ENCODE data around the gene RARS1.

RARS1 gene

DNA sequence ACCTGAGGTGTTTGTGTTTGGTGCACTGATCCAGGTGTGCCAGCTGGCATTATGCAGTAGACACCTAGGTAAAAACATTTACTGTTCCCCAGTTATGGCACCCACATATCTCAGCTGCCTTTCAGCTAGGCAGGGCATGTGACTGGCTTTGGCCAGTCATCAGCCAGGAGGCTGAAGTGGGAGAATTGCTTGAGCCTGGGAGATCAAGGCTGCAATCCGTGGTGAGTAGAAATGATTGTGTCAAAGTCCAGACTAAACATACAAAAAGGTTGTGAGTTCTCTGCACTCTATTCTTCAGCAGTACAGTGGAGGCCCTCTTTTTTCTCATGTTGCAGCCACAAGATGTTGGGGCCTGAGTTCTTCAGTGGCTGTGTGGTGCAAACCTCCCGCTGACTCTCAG lies 39.6 kb downstream of the RARS1 start:
- TF ChIP-seq, protein P1, sequence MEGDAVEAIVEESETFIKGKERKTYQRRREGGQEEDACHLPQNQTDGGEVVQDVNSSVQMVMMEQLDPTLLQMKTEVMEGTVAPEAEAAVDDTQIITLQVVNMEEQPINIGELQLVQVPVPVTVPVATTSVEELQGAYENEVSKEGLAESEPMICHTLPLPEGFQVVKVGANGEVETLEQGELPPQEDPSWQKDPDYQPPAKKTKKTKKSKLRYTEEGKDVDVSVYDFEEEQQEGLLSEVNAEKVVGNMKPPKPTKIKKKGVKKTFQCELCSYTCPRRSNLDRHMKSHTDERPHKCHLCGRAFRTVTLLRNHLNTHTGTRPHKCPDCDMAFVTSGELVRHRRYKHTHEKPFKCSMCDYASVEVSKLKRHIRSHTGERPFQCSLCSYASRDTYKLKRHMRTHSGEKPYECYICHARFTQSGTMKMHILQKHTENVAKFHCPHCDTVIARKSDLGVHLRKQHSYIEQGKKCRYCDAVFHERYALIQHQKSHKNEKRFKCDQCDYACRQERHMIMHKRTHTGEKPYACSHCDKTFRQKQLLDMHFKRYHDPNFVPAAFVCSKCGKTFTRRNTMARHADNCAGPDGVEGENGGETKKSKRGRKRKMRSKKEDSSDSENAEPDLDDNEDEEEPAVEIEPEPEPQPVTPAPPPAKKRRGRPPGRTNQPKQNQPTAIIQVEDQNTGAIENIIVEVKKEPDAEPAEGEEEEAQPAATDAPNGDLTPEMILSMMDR (IDR thresholded peaks at IDR 0.05; ENCODE audit: low read depth, low read length, poor library complexity, severe bottlenecking), result no peak
- TF ChIP-seq EZH2phosphoT487 (IDR thresholded peaks at IDR 0.05; ENCODE audit: borderline replicate concordance, low read length), result no peak
- no peak overlapping the region for H3K4me3 ChIP-seq (ENCODE audit: low read length)
- no peaks in the 10 kb centered on the region; the same call in 1 of the 2 replicates for H3K9me3 ChIP-seq (ENCODE audit: control insufficient read depth, insufficient read depth, low read length)
- no peak overlapping the region for H3K27ac ChIP-seq (ENCODE audit: low read depth, low read length)
- no peaks in the 10 kb centered on the region for H3K9me2 ChIP-seq (replicated peaks; ENCODE audit: control insufficient read depth, low read length)
- no peaks in the 10 kb centered on the region for H4K20me1 ChIP-seq (ENCODE audit: control insufficient read depth, insufficient read depth, low read depth, low read length)
- H3K36me3 ChIP-seq (ENCODE audit: control insufficient read depth, low read length), result no peaks in the 10 kb centered on the region
- H3F3A ChIP-seq (ENCODE audit: control insufficient read depth, insufficient read depth), result no peaks in the 10 kb centered on the region
- H3K4me2 ChIP-seq (ENCODE audit: low read length), result no peak overlapping the region
- no peaks in the 10 kb centered on the region for H3K4me1 ChIP-seq (ENCODE audit: control insufficient read depth, low read length)
- no peaks in the 10 kb centered on the region for H3K79me2 ChIP-seq (ENCODE audit: control insufficient read depth, low read length)
- H3K27me3 ChIP-seq (ENCODE audit: control insufficient read depth, low read length), result no peaks in the 10 kb centered on the region

DNA sequence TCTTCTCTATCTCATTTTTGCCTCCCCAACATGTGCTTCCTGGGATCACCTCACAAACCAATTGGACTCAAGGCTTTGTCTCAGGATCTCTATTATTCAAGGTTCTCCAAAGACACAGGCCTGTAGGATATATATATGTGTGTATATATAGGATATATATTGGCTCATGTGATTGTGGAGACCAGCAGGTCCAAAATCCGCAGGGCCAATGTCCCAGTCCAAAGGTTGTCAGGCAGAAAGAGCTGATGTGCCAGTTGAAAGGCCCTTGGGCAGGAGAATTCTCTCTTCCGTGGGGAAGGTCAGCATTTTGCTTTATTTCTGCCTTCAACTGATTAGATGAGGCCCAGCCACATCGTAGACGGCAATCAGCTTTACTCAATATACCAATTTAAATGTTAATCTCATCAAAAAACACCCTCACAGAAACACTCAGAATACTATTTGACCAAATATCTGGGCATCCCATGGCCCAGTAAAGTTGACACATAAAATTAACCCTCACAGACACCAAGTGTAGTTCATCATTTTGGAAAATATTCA lies 41.6 kb downstream of the RARS1 start:
- H3K27ac ChIP-seq (ENCODE audit: low read depth, low read length), result no peak overlapping the region
- no peaks in the 10 kb centered on the region for H3F3A ChIP-seq (ENCODE audit: control insufficient read depth, insufficient read depth)
- H3K4me1 ChIP-seq (ENCODE audit: control insufficient read depth, low read length), result no peaks in the 10 kb centered on the region
- no peak overlapping the region for H3K4me3 ChIP-seq (ENCODE audit: low read length)
- H3K9me3 ChIP-seq (ENCODE audit: control insufficient read depth, insufficient read depth, low read length), result no peaks in the 10 kb centered on the region; the same call in 1 of the 2 replicates
- no peaks in the 10 kb centered on the region for H4K20me1 ChIP-seq (ENCODE audit: control insufficient read depth, insufficient read depth, low read depth, low read length)
- H3K9me2 ChIP-seq (replicated peaks; ENCODE audit: control insufficient read depth, low read length), result no peaks in the 10 kb centered on the region
- no peaks in the 10 kb centered on the region for H3K36me3 ChIP-seq (ENCODE audit: control insufficient read depth, low read length)
- H3K4me2 ChIP-seq (ENCODE audit: low read length), result no peak overlapping the region
- no peaks in the 10 kb centered on the region for H3K27me3 ChIP-seq (ENCODE audit: control insufficient read depth, low read length)
- TF ChIP-seq EZH2phosphoT487 (IDR thresholded peaks at IDR 0.05; ENCODE audit: borderline replicate concordance, low read length), result no peak
- TF ChIP-seq, protein P1 (IDR thresholded peaks at IDR 0.05; ENCODE audit: low read depth, low read length, poor library complexity, severe bottlenecking), result no peak
- H3K79me2 ChIP-seq (ENCODE audit: control insufficient read depth, low read length), result no peaks in the 10 kb centered on the region

DNA sequence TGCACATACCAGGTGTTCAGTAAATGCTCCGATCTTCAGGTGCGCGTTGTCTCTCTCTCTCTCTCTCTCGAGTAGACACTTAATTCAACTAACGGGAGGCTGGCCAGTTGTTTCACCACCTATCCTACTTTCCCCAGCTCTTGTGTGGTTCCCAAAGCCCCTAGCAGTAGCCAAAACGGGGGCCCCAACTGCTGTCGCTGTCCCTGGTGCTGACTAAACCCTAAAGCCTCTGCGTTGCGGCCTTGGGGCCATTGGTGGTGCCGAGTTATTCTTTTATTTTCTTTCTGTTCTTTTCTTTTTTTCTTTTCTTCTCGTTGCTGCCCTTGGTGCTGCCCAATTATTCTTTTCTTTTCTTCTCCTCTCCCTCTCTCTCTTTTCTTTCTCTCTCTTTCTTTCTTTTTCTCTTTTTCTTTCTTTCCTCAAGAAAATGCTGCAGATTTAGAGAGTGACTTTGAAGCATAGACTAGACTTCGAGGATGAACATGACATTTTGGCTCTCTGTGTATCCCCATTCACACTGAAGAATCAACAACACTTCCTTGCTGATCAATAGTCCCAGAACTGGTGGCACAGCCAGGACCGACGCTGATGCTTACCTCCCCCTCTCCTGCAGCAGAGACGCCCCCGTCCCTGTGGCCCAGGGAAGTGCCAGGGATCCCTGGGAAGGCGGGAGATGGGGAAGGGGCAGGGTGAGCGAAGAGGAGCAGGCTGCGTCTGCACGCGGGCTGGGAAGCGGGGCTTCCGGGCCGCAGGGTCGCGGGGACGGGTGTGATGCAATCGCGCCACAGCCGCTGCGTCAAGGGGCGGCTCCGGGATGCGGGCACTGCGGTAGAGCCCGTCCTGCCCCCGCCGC lies 42.5 kb downstream of the RARS1 start, which contains the start of gene FBLL1:
TSS of gene FBLL1 (plus strand) at position 785 of the 853 bp plus-strand sequence. CDS start 200 bp downstream, outside the sequence.
- Histone ChIP-seq H3K27me3 (ENCODE audit: control insufficient read depth, low read length) (no peaks in the 10 kb centered on the region), H3K27ac (ENCODE audit: low read depth, low read length) (no peak within 1 kb of the TSS), H3K36me3 (ENCODE audit: control insufficient read depth, low read length) (no peaks in the 10 kb centered on the region), H3K79me2 (ENCODE audit: control insufficient read depth, low read length) (no peaks in the 10 kb centered on the region), H3K4me2 (ENCODE audit: low read length) (no peak within 1 kb of the TSS), H3K9me3 (ENCODE audit: control insufficient read depth, insufficient read depth, low read length) (no peaks in the 10 kb centered on the region; the same call in 1 of the 2 replicates), H3K9me2 (replicated peaks; ENCODE audit: control insufficient read depth, low read length) (no peaks in the 10 kb centered on the region), H3F3A (ENCODE audit: control insufficient read depth, insufficient read depth) (no peaks in the 10 kb centered on the region), H3K4me1 (ENCODE audit: control insufficient read depth, low read length) (no peaks in the 10 kb centered on the region), H3K4me3 (ENCODE audit: low read length) (no peak within 1 kb of the TSS), H4K20me1 (ENCODE audit: control insufficient read depth, insufficient read depth, low read depth, low read length) (no peaks in the 10 kb centered on the region)
- no peak for TF ChIP-seq EZH2phosphoT487 (IDR thresholded peaks at IDR 0.05; ENCODE audit: borderline replicate concordance, low read length)
- TF ChIP-seq, protein P1 (IDR thresholded peaks at IDR 0.05; ENCODE audit: low read depth, low read length, poor library complexity, severe bottlenecking), result no peak
